HG02763 (cell line): Measurements from ENCODE around the gene CDKN1A.

Experiments used
- ATAC-seq: cut with Tn5 transposase; IDR thresholded peaks from one replicate; pipeline ENCODE4 v1.9.1; 2021; ENCODE audit warnings: mild to moderate bottlenecking, moderate library complexity; ENCODE audit not compliant: unreplicated experiment

CDKN1A gene

DNA sequence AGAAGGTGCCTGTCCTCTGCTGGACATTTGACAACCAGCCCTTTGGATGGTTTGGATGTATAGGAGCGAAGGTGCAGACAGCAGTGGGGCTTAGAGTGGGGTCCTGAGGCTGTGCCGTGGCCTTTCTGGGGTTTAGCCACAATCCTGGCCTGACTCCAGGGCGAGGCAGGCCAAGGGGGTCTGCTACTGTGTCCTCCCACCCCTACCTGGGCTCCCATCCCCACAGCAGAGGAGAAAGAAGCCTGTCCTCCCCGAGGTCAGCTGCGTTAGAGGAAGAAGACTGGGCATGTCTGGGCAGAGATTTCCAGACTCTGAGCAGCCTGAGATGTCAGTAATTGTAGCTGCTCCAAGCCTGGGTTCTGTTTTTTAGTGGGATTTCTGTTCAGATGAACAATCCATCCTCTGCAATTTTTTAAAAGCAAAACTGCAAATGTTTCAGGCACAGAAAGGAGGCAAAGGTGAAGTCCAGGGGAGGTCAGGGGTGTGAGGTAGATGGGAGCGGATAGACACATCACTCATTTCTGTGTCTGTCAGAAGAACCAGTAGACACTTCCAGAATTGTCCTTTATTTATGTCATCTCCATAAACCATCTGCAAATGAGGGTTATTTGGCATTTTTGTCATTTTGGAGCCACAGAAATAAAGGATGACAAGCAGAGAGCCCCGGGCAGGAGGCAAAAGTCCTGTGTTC lies 1.3 kb upstream of the CDKN1A start:
- ATAC-seq: no peak

GRCh38 chr6:36677753-36678487 lies 594 bp upstream of the CDKN1A start:
- ATAC-seq: no peak

GRCh38 chr6:36679043-36679833 lies 724 bp downstream of the CDKN1A start:
- ATAC-seq: no peak

GRCh38 chr6:36682328-36683144 lies 4.0 kb downstream of the CDKN1A start:
- ATAC-seq: peak; percentile 21

GRCh38 chr6:36683145-36683655 lies 4.7 kb downstream of the CDKN1A start:
- ATAC-seq: no peak

GRCh38 chr6:36683656-36684446 lies 5.3 kb downstream of the CDKN1A start:
- ATAC-seq: no peak

- no peak for ATAC-seq
Observed at GRCh38 chr6:36684447-36684812, 5.9 kb downstream of the CDKN1A start.

GRCh38 chr6:36685166-36685924 lies 6.8 kb downstream of the CDKN1A start:
- ATAC-seq: no peak

DNA sequence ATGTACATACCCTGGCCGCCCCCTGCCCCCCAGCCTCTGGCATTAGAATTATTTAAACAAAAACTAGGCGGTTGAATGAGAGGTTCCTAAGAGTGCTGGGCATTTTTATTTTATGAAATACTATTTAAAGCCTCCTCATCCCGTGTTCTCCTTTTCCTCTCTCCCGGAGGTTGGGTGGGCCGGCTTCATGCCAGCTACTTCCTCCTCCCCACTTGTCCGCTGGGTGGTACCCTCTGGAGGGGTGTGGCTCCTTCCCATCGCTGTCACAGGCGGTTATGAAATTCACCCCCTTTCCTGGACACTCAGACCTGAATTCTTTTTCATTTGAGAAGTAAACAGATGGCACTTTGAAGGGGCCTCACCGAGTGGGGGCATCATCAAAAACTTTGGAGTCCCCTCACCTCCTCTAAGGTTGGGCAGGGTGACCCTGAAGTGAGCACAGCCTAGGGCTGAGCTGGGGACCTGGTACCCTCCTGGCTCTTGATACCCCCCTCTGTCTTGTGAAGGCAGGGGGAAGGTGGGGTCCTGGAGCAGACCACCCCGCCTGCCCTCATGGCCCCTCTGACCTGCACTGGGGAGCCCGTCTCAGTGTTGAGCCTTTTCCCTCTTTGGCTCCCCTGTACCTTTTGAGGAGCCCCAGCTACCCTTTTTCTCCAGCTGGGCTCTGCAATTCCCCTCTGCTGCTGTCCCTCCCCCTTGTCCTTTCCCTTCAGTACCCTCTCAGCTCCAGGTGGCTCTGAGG lies 7.6 kb downstream of the CDKN1A start:
- no peak for ATAC-seq

DNA sequence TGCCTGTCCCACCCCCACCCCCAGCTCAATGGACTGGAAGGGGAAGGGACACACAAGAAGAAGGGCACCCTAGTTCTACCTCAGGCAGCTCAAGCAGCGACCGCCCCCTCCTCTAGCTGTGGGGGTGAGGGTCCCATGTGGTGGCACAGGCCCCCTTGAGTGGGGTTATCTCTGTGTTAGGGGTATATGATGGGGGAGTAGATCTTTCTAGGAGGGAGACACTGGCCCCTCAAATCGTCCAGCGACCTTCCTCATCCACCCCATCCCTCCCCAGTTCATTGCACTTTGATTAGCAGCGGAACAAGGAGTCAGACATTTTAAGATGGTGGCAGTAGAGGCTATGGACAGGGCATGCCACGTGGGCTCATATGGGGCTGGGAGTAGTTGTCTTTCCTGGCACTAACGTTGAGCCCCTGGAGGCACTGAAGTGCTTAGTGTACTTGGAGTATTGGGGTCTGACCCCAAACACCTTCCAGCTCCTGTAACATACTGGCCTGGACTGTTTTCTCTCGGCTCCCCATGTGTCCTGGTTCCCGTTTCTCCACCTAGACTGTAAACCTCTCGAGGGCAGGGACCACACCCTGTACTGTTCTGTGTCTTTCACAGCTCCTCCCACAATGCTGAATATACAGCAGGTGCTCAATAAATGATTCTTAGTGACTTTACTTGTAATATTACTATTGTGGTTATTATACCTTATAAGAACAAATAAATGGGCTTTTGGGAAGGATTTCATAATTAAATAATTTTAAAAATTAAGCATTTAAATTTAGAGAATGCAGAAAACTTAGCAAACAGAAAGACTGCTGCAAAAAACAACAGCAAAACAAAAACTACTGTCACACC lies 8.4 kb downstream of the CDKN1A start:
- ATAC-seq: no peak

DNA sequence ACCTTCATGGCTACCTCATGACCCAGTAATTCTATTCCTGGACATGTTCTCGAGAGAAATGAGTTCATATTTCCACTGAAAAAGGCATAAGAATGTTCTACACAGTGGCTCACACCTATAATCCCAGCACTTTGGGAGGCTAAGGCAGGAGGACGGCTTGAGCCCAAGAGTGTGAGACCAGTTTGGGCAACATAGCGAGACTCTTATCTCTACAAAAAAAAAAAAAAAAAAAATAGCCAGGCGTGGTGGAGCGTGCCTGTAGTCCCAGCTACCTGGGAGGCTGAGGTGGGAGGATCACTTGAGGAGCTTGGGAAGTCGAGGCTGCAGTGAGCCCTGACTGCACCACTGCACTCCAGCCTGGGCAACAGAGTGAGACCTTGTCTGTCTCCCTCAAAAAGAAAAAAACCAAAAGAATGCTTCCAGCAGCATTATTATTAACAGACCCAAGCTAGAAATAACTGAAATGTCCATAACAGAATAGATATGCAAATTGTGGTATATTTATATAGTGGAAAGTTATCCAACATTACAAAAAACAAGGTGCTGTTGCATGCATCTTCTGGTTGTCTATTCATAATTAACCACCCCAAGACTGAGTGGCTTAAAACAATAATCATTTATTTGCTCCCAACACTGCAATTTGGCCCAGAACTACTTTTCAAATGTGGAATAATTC lies 9.7 kb downstream of the CDKN1A start:
- ATAC-seq: no peak

- ATAC-seq: no peak
Observed at GRCh38 chr6:36688739-36689075, 10.2 kb downstream of the CDKN1A start.

DNA sequence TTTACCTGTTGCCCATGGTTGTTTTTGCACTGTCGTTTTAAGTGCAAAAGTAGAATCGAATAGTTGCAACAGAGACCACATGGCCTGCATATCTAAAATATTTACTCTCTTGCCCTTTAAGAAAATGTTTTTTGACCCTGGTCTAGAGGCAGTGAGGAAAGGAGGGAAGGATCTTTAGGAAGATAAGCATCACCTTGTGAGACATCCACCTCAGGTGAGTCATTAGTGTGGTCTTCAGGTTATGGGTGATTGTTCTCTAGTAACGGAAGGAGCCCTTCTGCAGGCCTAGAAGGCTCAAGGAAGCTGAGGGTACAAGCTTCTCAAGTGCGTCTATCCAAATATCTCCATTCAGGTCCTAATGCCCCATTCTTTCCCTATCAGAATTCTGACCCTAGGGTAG lies 12.5 kb downstream of the CDKN1A start:
- ATAC-seq: no peak

DNA sequence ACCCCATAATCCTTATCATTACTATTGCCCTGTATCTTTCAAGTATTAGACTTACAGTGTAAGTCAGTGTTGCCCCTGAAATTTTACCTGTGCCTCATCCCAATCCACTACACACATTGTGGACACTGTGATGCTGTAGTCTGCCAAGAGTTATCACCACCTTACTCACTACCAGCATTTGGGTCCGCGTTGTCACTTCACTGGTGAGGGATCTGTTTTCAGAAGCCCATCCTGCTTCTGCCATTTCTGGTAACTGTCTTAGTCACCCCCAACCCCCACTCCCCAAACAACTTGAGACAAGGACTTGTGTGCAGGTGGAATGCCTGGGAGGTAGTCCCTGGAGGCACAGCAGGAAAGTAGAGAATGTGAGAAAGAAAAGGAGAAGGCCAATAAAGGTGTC lies 13.1 kb downstream of the CDKN1A start:
- no peak for ATAC-seq

GRCh38 chr6:36692220-36692619 lies 13.7 kb downstream of the CDKN1A start:
- no peak for ATAC-seq

GRCh38 chr6:36692861-36693702 lies 14.6 kb downstream of the CDKN1A start:
- ATAC-seq: no peak
